SK-N-SH (cell line): Measurements from ENCODE around the gene SEBOX. TPM values are rescaled to one million over a fixed set of nuclear protein-coding genes. Genes with fewer than 3 reads are reported as not detected.

ENCODE experiments used
- CTCF ChIA-PET: fragments of 300-600, 350-600 bp; formaldehyde crosslinking; extraction: SDS; loops from one replicate; lab custom pipeline; 2021; lab: Yijun Ruan, JAX
- POLR2A ChIA-PET: fragments of 350-600 bp; sonication (Branson Sonifier 250); formaldehyde crosslinking; extraction: SDS; loops from one replicate; lab custom pipeline; 2020; ENCODE audit warnings: antibody characterized with exemption, inconsistent platforms; lab: Yijun Ruan, JAX
- DNase-seq: peaks from one replicate; pipeline ENCODE4 v3.0.0; 2012
- H2AFZ ChIP-seq: fragments of 200-600 bp; sonication (generic); 2 replicates; pipeline ENCODE4 v1.8.1; 2016; ENCODE audit warnings: antibody characterized with exemption, mild to moderate bottlenecking, low read depth
- H3F3A ChIP-seq: fragments of 200-600 bp; sonication (generic); replicated peaks from 2 replicates; pipeline ENCODE3; 2016; ENCODE audit warnings: antibody characterized with exemption, mild to moderate bottlenecking; ENCODE audit not compliant: insufficient read depth
- H3K27ac ChIP-seq, 2 experiments: fragments of 200-500 bp in 1 of 2; fragments of 200-600 bp in 1 of 2; sonication (Bioruptor generic) in 1 of 2; sonication (generic), shearing (Covaris generic) in 1 of 2; 2 replicates each; pipeline versions ENCODE4 v1.5.1 to v1.6.1; 2014 to 2016; ENCODE audit warnings: low read depth in 2 of 2, inconsistent platforms in 1 of 2, low read length in 1 of 2, mild to moderate bottlenecking in 1 of 2, mixed read lengths in 1 of 2
- H3K27me3 ChIP-seq: fragments of 200-600 bp; sonication (generic), shearing (Covaris generic); 2 replicates; pipeline ENCODE4 v1.6.1; 2016; ENCODE audit warnings: mixed run types; ENCODE audit not compliant: insufficient read depth
- H3K36me3 ChIP-seq, 2 experiments: fragments of 200-500 bp in 1 of 2; fragments of 200-600 bp in 1 of 2; sonication (Bioruptor generic) in 1 of 2; sonication (generic) in 1 of 2; replicated peaks in 1 of 2; 2 replicates each; pipeline versions ENCODE3 to v1.5.1; 2014 to 2016; ENCODE audit warnings: low read length in 1 of 2, mild to moderate bottlenecking in 1 of 2; ENCODE audit not compliant: insufficient read depth in 2 of 2, control insufficient read depth in 1 of 2
- H3K4me1 ChIP-seq, 2 experiments: fragments of 200-500 bp in 1 of 2; fragments of 200-600 bp in 1 of 2; sonication (Bioruptor generic) in 1 of 2; sonication (generic), shearing (Covaris generic) in 1 of 2; 2 replicates each; pipeline versions ENCODE4 v1.5.1 to v1.6.1; 2014 to 2016; ENCODE audit warnings: low read depth in 1 of 2, low read length in 1 of 2, mixed run types in 1 of 2; ENCODE audit not compliant: insufficient read depth in 2 of 2, control insufficient read depth in 1 of 2
- H3K4me2 ChIP-seq: fragments of 200-600 bp; sonication (generic), shearing (Covaris generic); 2 replicates; pipeline ENCODE4 v1.6.1; 2017; ENCODE audit warnings: mixed run types
- H3K4me3 ChIP-seq, 2 experiments: fragments of 200-500 bp in 1 of 2; fragments of 200-600 bp in 1 of 2; sonication (Bioruptor generic) in 1 of 2; sonication (generic), shearing (Covaris generic) in 1 of 2; 2 replicates each; pipeline versions ENCODE4 v1.5.1 to v1.8.1; 2014 to 2016; ENCODE audit warnings: low read depth in 2 of 2, inconsistent platforms in 1 of 2, low read length in 1 of 2, mild to moderate bottlenecking in 1 of 2, mixed read lengths in 1 of 2, moderate library complexity in 1 of 2
- H3K79me2 ChIP-seq: fragments of 200-600 bp; sonication (generic); 2 replicates; pipeline ENCODE4 v1.8.1; 2017; ENCODE audit warnings: mild to moderate bottlenecking; ENCODE audit not compliant: insufficient read depth
- H3K9ac ChIP-seq: fragments of 200-600 bp; sonication (generic); 2 replicates; pipeline ENCODE4 v1.6.1; 2017; ENCODE audit warnings: mixed run types
- H3K9me2 ChIP-seq: fragments of 200-600 bp; sonication (generic); 2 replicates; pipeline ENCODE4 v1.6.1; 2017; ENCODE audit warnings: mixed run types
- H3K9me3 ChIP-seq: fragments of 200-600 bp; sonication (generic); 2 replicates; pipeline ENCODE4 v1.6.1; 2017; ENCODE audit warnings: mixed run types, mild to moderate bottlenecking, moderate library complexity
- H4K20me1 ChIP-seq: fragments of 200-600 bp; sonication (generic); 2 replicates; pipeline ENCODE4 v1.6.1; 2017; ENCODE audit warnings: mild to moderate bottlenecking, mixed run types; ENCODE audit not compliant: insufficient read depth
- ELF1 ChIP-seq: IDR thresholded peaks from 2 replicates; pipeline ENCODE4 v1.4.0; 2012
- EZH2phosphoT487 ChIP-seq: fragments of 200-600 bp; sonication (generic); IDR thresholded peaks from 2 replicates; pipeline ENCODE4 v1.6.1; 2017; ENCODE audit warnings: low read depth, mixed run types, mild to moderate bottlenecking, antibody characterized with exemption, moderate library complexity, borderline replicate concordance
- FOXJ3 ChIP-seq: sonication (generic); formaldehyde crosslinking; IDR thresholded peaks from 2 replicates; pipeline ENCODE4 v1.5.1; 2020; ENCODE audit warnings: mild to moderate bottlenecking, missing genetic modification reagents
- GABPA ChIP-seq: IDR thresholded peaks from 2 replicates; pipeline ENCODE4 v1.4.0; 2012; ENCODE audit warnings: low read depth, mild to moderate bottlenecking
- GATA2 ChIP-seq: sonication (generic); formaldehyde crosslinking; IDR thresholded peaks from 2 replicates; pipeline ENCODE4 v1.5.0; 2020; ENCODE audit warnings: mild to moderate bottlenecking, missing genetic modification reagents
- JUND ChIP-seq: IDR thresholded peaks from 2 replicates; pipeline ENCODE4 v1.4.0; 2012
- MEF2A ChIP-seq: IDR thresholded peaks from 2 replicates; pipeline ENCODE4 v1.4.0; 2012; ENCODE audit warnings: low read depth, borderline replicate concordance
- NFIC ChIP-seq: IDR thresholded peaks from 2 replicates; pipeline ENCODE4 v1.4.0; 2012; ENCODE audit warnings: borderline replicate concordance
- POLR2AphosphoS5 ChIP-seq: IDR thresholded peaks from 2 replicates; pipeline ENCODE4 v1.6.1; 2012; ENCODE audit warnings: low read depth, low read length
- SIN3A ChIP-seq: IDR thresholded peaks from 2 replicates; pipeline ENCODE4 v1.6.1; 2012; ENCODE audit warnings: low read depth, mild to moderate bottlenecking, low read length, moderate library complexity, borderline replicate concordance
- TAF1 ChIP-seq: IDR thresholded peaks from 2 replicates; pipeline ENCODE4 v1.6.1; 2012; ENCODE audit warnings: low read depth, mild to moderate bottlenecking, low read length, moderate library complexity, borderline replicate concordance
- TEAD4 ChIP-seq: IDR thresholded peaks from 2 replicates; pipeline ENCODE4 v1.4.0; 2012; ENCODE audit warnings: mild to moderate bottlenecking, borderline replicate concordance; ENCODE audit not compliant: insufficient read depth
- WGBS: methylation state at CpG from one replicate; pipeline ENCODE4 v1.1.6; 2017; ENCODE audit warnings: low lambda C conversion rate; 5-methylcytosine and 5-hydroxymethylcytosine counted together
- polyA plus RNA-seq, 3 experiments: library from polyadenylated mRNA; depleted of rRNA; stranded (reverse); fragments of >200 nt; gene quantifications; 2 replicates each; pipeline ENCODE4 v1.2.3, GENCODE V29; 2012
- TF ChIP-seq, protein P1 (sequence below): fragments of 150-350 bp; IDR thresholded peaks from 2 replicates; pipeline ENCODE4 v1.6.1; 2017; ENCODE audit warnings: antibody characterized with exemption, low read length, low read depth, borderline replicate concordance
- TF ChIP-seq, protein P2 (sequence below): IDR thresholded peaks from 2 replicates; pipeline ENCODE4 v1.4.0; 2012; ENCODE audit warnings: low read depth, borderline replicate concordance
- TF ChIP-seq, protein P3 (sequence below): fragments of 150-350 bp; IDR thresholded peaks from 2 replicates; pipeline ENCODE4 v1.6.1; 2016; ENCODE audit warnings: mild to moderate bottlenecking, low read depth, low read length
- TF ChIP-seq, protein P4 (sequence below): IDR thresholded peaks from 2 replicates; pipeline ENCODE4 v1.4.0; 2012; ENCODE audit warnings: low read depth, borderline replicate concordance

SEBOX gene
- polyA plus RNA-seq, 1 of the 3 experiments (the other 2 are of a cell fraction), result not detected

DNA sequence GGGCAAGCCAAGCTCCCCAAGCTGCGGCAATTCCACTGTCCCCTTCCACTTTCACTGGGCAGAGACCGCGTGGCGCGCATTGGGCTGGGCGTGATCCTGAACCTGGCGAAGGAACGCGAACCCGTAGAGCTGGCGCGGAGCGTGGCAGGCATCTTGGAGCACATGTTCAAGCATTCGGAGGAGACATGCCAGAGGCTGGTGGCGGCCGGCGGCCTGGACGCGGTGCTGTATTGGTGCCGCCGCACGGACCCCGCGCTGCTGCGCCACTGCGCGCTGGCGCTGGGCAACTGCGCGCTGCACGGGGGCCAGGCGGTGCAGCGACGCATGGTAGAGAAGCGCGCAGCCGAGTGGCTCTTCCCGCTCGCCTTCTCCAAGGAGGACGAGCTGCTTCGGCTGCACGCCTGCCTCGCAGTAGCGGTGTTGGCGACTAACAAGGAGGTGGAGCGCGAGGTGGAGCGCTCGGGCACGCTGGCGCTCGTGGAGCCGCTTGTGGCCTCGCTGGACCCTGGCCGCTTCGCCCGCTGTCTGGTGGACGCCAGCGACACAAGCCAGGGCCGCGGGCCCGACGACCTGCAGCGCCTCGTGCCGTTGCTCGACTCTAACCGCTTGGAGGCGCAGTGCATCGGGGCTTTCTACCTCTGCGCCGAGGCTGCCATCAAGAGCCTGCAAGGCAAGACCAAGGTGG lies 16.3 kb upstream of the SEBOX start:
- Histone ChIP-seq H3K9me3 (no peaks in the 10 kb centered on the region), H3K36me3 (peaks cover 4 to 18% of the 10 kb centered on the region in 2 experiments), H3F3A (no peaks in the 10 kb centered on the region), H3K79me2 (peaks cover 28% of the 10 kb centered on the region; the same call in 1 of the 2 replicates), H4K20me1 (peaks cover 23% of the 10 kb centered on the region; the same call in 1 of the 2 replicates), H3K27ac (no peak overlapping the region; a peak in 1 of 4 replicates), H3K4me2 (no peak overlapping the region), H2AFZ (no peak overlapping the region), H3K27me3 (no peaks in the 10 kb centered on the region), H3K4me3 (no peak overlapping the region), H3K9ac (no peak overlapping the region), H3K4me1 (peaks cover 7 to 14% of the 10 kb centered on the region in 2 experiments; a peak in 2 of 4 replicates), H3K9me2 (no peaks in the 10 kb centered on the region)
- 96% methylated on average over 70 of the region's 72 CpGs for WGBS
- no peak for TF ChIP-seq NFIC
- TF ChIP-seq MEF2A, result no peak
- no peak for TF ChIP-seq JUND
- TF ChIP-seq TAF1, result no peak
- ChIA-PET CTCF (interaction anchor here (1.1 to 1.4 kb wide), 3 partner anchors 11 to 24 kb away, joined by 3 to 6 read pairs (median 3); partner anchors contain the start of genes SLC46A1 and VTN), POLR2A (interaction anchor here (1.0 to 1.8 kb wide), 2 partner anchors 24 to 45 kb away, joined by 3 to 11 read pairs; partner anchors contain the start of genes SLC46A1 and TNFAIP1)
- no peak for DNase-seq

DNA sequence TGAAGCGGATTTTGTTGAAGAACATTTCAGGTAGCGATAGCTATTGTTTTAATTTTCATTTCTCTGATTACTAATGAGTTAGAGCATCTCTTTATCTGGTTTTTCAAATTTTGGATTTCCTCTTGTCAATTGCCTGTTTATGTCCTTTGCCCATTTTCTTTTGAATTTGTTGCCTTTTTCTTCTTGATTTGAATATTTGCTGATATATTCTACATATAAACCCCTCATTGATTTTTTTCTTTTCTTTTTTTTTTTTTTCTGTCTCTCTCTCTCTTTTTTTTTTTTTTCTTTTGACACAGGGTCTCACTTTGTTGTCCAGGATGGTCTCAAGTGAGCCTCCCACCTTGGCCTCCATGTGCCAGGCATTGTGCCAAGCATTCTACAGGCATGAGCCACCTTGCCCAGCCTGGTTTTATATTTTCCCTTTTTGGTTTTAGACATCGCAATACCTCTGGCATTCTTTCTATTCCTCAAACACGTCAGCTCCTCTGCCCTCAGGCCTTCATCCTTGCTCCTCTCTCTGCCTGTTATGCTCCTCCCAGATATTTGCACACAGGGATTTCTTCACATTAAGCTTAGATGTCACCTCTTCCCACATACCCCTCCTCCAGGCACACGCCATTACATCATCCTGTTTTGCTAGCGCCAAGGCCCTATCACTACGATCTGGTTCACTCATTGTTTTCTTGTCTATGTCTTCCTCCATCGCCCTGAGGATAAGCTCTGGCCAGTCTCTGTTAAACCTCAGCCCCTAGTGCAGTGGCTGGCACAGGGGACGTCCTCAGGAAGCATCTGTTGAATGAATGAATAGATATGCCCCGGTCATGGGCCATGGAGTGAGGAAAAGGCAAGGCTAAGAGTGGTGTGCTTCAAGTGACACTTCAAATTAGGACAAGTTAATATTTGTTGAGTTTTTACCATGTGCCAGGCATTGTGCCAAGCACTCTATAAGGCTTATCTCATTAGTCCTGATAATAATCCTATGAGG lies 15.1 kb upstream of the SEBOX start:
- Histone ChIP-seq H3K79me2 (peaks cover 39% of the 10 kb centered on the region; the same call in 1 of the 2 replicates), H3K4me2 (no peak overlapping the region; the same call in 1 of the 2 replicates), H4K20me1 (peaks cover 30% of the 10 kb centered on the region; the same call in 1 of the 2 replicates), H3F3A (no peaks in the 10 kb centered on the region), H3K4me3 (no peak overlapping the region), H3K36me3 (peaks cover 4 to 12% of the 10 kb centered on the region in 2 experiments), H2AFZ (no peak overlapping the region), H3K4me1 (peaks cover 7 to 14% of the 10 kb centered on the region in 2 experiments; a peak in 2 of 4 replicates), H3K27me3 (no peaks in the 10 kb centered on the region), H3K9me2 (no peaks in the 10 kb centered on the region), H3K27ac (peak overlapping the region in 1 of 2 experiments; percentile 50; a peak in 2 of 4 replicates), H3K9ac (no peak overlapping the region), H3K9me3 (no peaks in the 10 kb centered on the region)
- peak; percentile 76 for DNase-seq
- ChIA-PET POLR2A (interaction anchor here (1.0 to 1.8 kb wide), 3 partner anchors 17 to 44 kb away, joined by 3 to 11 read pairs (median 3); partner anchors contain the start of genes SLC46A1 and TNFAIP1), CTCF (interaction anchor here (0.6 to 1.4 kb wide), 4 partner anchors 10 to 25 kb away, joined by 3 to 6 read pairs (median 3); partner anchors contain the start of genes SLC46A1 and VTN)
- WGBS, result 63% methylated on average over 10 of the region's 10 CpGs
- TF ChIP-seq, protein P1, sequence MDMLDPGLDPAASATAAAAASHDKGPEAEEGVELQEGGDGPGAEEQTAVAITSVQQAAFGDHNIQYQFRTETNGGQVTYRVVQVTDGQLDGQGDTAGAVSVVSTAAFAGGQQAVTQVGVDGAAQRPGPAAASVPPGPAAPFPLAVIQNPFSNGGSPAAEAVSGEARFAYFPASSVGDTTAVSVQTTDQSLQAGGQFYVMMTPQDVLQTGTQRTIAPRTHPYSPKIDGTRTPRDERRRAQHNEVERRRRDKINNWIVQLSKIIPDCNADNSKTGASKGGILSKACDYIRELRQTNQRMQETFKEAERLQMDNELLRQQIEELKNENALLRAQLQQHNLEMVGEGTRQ, result no peak
- TF ChIP-seq FOXJ3, result peak; percentile 64; the same call in 1 of the 2 replicates
- TF ChIP-seq, protein P2, sequence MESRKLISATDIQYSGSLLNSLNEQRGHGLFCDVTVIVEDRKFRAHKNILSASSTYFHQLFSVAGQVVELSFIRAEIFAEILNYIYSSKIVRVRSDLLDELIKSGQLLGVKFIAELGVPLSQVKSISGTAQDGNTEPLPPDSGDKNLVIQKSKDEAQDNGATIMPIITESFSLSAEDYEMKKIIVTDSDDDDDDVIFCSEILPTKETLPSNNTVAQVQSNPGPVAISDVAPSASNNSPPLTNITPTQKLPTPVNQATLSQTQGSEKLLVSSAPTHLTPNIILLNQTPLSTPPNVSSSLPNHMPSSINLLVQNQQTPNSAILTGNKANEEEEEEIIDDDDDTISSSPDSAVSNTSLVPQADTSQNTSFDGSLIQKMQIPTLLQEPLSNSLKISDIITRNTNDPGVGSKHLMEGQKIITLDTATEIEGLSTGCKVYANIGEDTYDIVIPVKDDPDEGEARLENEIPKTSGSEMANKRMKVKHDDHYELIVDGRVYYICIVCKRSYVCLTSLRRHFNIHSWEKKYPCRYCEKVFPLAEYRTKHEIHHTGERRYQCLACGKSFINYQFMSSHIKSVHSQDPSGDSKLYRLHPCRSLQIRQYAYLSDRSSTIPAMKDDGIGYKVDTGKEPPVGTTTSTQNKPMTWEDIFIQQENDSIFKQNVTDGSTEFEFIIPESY, result no peak
- TF ChIP-seq POLR2AphosphoS5, result no peak
- TF ChIP-seq, protein P3, sequence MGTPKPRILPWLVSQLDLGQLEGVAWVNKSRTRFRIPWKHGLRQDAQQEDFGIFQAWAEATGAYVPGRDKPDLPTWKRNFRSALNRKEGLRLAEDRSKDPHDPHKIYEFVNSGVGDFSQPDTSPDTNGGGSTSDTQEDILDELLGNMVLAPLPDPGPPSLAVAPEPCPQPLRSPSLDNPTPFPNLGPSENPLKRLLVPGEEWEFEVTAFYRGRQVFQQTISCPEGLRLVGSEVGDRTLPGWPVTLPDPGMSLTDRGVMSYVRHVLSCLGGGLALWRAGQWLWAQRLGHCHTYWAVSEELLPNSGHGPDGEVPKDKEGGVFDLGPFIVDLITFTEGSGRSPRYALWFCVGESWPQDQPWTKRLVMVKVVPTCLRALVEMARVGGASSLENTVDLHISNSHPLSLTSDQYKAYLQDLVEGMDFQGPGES, result no peak
- TF ChIP-seq TEAD4, result no peak
- TF ChIP-seq, protein P4, sequence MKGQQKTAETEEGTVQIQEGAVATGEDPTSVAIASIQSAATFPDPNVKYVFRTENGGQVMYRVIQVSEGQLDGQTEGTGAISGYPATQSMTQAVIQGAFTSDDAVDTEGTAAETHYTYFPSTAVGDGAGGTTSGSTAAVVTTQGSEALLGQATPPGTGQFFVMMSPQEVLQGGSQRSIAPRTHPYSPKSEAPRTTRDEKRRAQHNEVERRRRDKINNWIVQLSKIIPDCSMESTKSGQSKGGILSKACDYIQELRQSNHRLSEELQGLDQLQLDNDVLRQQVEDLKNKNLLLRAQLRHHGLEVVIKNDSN, result no peak
- TF ChIP-seq ELF1, result no peak
- TF ChIP-seq GATA2 (CRISPR knock-in tag), result peak; percentile 78
- no peak for TF ChIP-seq GABPA
- no peak for TF ChIP-seq EZH2phosphoT487
- no peak for TF ChIP-seq SIN3A
